Esophagus muscularis mucosa (tissue), 4 donors: ENCODE results near the gene CNTFR. TPM values are rescaled to one million over a fixed set of nuclear protein-coding genes. Genes with fewer than 3 reads are reported as not detected.
A peak's percentile ranks its signal among the peaks of the same experiment; 100 is the strongest.

Experiments
- DNase-seq: peaks from one replicate; pipeline ENCODE4 v3.0.0-alpha.2; 2017; ENCODE audit errors: extremely low spot score
- H3K27ac ChIP-seq, 4 donors: fragments of 200-600 bp; sonication (generic); replicated peaks in 1 of 4; 1 replicate in 3 of 4; 2 replicates in 1 of 4; pipeline ENCODE4 v1.5.1; 2016 to 2019; ENCODE audit warnings: mild to moderate bottlenecking in 1 of 4
- H3K27me3 ChIP-seq, 4 donors: fragments of 200-600 bp; sonication (generic); one replicate each; pipeline versions ENCODE4 v1.5.1 to v1.6.0; 2016 to 2019
- H3K36me3 ChIP-seq, 4 donors: fragments of 200-600 bp; sonication (generic); one replicate each; pipeline ENCODE4 v1.5.1; 2016 to 2019
- H3K4me1 ChIP-seq, 4 donors: fragments of 200-600 bp; sonication (generic); one replicate each; pipeline ENCODE4 v1.5.1; 2016 to 2019
- H3K4me3 ChIP-seq, 4 donors: fragments of 200-600 bp; sonication (generic); 1 replicate in 2 of 4; 2 replicates in 2 of 4; pipeline ENCODE4 v1.5.1; 2016 to 2019; ENCODE audit warnings: mild to moderate bottlenecking in 4 of 4, moderate library complexity in 1 of 4
- H3K9me3 ChIP-seq, 4 donors: fragments of 200-600 bp; sonication (generic); 1 replicate in 3 of 4; 2 replicates in 1 of 4; pipeline ENCODE4 v1.5.1; 2016 to 2019
- EP300 ChIP-seq: sonication (generic); formaldehyde crosslinking; IDR thresholded peaks from one replicate; pipeline ENCODE4 v1.6.1; 2017; ENCODE audit warnings: antibody characterized with exemption
- POLR2A ChIP-seq: fragments of 450-650 bp; IDR thresholded peaks from one replicate; pipeline ENCODE4 v1.6.1; 2017; ENCODE audit warnings: antibody characterized with exemption, moderate library complexity, mild to moderate bottlenecking, low read depth
- POLR2AphosphoS5 ChIP-seq, 2 donors: sonication (generic); formaldehyde crosslinking; IDR thresholded peaks; one replicate each; pipeline ENCODE4 v1.6.1; 2017; ENCODE audit warnings: antibody characterized with exemption in 2 of 2
- WGBS: methylation state at CpG from one replicate; pipeline ENCODE4 v1.1.5; 2018; 5-methylcytosine and 5-hydroxymethylcytosine counted together
- intact Hi-C: fragments of 100-400 bp; cut with DNase I; formaldehyde crosslinking; loops from one replicate; pipeline ENCODE4 v1.15.1; 2023
- total RNA-seq, 4 donors: library from RNA; depleted of rRNA; stranded (reverse); fragments of >200 nt; gene quantifications; one replicate each; pipeline versions ENCODE4 v1.1.0 to v1.2.1, GENCODE V29; 2016
- TF ChIP-seq, protein P1 (sequence below), 3 experiments: fragments of 200-600 bp in 2 of 3; fragments of 450-650 bp in 1 of 3; sonication (generic) in 2 of 3; IDR thresholded peaks; one replicate each; pipeline ENCODE4 v1.5.1; 2017 to 2019; ENCODE audit warnings: antibody characterized with exemption in 3 of 3, mild to moderate bottlenecking in 2 of 3, moderate library complexity in 1 of 3

CNTFR gene
- total RNA-seq, 4 donors from 2014 or later: 1.2 to 3.8 (median 2.7) TPM

DNA sequence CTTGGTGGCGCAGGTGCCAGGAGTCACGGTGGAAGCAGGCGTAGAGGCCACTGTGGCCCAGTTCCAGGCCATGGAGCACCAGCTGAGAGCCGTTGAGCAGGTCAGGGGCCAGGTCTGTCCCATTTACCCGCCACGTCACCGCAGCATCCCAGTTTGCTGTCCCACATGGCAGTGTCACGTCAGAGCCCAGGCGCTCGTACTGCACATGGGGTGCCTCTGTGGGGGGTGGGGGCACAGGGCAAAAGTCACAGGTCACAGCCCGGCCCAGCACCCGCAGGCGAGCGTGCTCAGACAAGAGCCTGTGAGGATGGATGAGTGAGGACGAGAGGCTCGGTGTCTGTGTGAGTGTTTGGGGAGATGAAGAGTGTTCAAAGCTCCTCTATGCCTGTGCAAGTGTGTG is 24.9 kb downstream of the CNTFR start:
- no peak overlapping the region for H3K27ac ChIP-seq
- no peak for TF ChIP-seq POLR2AphosphoS5 (IDR thresholded peaks at IDR 0.05)
- no peak for TF ChIP-seq POLR2A
- no peak for TF ChIP-seq EP300
- TF ChIP-seq, protein P1, sequence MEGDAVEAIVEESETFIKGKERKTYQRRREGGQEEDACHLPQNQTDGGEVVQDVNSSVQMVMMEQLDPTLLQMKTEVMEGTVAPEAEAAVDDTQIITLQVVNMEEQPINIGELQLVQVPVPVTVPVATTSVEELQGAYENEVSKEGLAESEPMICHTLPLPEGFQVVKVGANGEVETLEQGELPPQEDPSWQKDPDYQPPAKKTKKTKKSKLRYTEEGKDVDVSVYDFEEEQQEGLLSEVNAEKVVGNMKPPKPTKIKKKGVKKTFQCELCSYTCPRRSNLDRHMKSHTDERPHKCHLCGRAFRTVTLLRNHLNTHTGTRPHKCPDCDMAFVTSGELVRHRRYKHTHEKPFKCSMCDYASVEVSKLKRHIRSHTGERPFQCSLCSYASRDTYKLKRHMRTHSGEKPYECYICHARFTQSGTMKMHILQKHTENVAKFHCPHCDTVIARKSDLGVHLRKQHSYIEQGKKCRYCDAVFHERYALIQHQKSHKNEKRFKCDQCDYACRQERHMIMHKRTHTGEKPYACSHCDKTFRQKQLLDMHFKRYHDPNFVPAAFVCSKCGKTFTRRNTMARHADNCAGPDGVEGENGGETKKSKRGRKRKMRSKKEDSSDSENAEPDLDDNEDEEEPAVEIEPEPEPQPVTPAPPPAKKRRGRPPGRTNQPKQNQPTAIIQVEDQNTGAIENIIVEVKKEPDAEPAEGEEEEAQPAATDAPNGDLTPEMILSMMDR (IDR thresholded peaks at IDR 0.05): no peak
- no peak overlapping the region for H3K4me3 ChIP-seq
- H3K36me3 ChIP-seq: no peaks in the 10 kb centered on the region
- intact Hi-C loops: no loop called here
- H3K27me3 ChIP-seq: peaks cover 0 to 47% (median 2%) of the 10 kb centered on the region in 4 donors
- no peak for DNase-seq
- 77% methylated on average over 3 of the region's 16 CpGs for WGBS
- H3K4me1 ChIP-seq: peaks cover 4 to 13% (median 8%) of the 10 kb centered on the region in 4 donors
- H3K9me3 ChIP-seq: no peaks in the 10 kb centered on the region

DNA sequence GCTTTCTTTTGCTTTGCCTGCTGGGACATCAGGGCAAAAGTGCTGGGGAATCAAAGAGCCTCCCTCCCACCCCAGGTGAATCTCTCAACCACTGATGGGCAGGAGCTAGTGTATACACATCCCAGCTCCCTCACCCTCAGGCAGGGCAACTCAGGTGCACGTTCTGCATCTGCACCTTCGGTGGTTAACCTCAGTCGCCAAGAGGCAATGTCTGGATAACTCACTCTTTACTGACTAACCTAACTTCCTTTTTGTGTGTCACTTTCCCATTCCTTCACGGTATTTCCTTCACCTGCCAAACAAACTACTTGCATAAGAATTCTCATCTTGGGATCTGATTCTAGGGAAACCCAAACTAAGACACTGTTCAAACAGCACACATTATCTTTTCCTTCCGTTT is 26.3 kb downstream of the CNTFR start:
- Histone ChIP-seq H3K4me1 (peaks cover 9 to 22% (median 15%) of the 10 kb centered on the region in 4 donors), H3K36me3 (no peaks in the 10 kb centered on the region), H3K4me3 (no peak overlapping the region), H3K9me3 (no peaks in the 10 kb centered on the region), H3K27ac (no peak overlapping the region), H3K27me3 (peaks cover 0 to 60% (median 3%) of the 10 kb centered on the region in 4 donors)
- no peak for DNase-seq
- intact Hi-C loops: no loop called here
- no peak for TF ChIP-seq POLR2AphosphoS5 (IDR thresholded peaks at IDR 0.05)
- TF ChIP-seq EP300: no peak
- TF ChIP-seq, protein P1 (IDR thresholded peaks at IDR 0.05): no peak
- no peak for TF ChIP-seq POLR2A
- WGBS: 81% methylated on average over 5 of the region's 5 CpGs

DNA sequence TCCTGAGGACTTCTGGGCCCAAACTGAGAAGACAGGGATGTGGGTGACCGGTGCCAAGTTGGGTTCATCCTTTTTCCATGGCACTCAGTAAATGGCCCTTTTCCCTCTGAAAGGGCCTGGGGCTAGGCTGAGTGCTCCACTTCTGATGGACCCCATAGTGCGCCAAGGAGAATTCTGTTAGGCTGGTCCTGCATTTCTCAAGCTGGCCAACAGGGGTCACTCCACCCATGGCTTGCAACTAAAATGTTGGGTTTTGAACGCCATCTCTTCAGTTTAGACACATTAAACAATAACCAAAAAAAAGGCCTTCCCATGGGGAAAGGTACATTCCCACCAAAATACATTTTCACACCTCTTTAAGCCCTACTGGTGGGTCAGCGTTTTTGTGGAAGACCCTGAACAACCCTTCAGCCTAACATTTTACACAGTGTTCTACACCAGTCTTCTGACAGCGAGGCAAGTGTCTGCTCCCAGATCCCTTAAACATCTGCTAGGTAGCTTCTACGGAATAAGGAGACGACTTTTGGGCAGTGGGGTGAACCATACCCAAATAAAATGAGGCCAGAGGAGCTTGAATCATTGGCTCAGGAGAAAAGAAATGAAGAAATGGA is 27.3 kb downstream of the CNTFR start:
- H3K4me1 ChIP-seq: peaks cover 9 to 22% (median 15%) of the 10 kb centered on the region in 4 donors
- no peaks in the 10 kb centered on the region for H3K9me3 ChIP-seq
- DNase-seq: no peak
- TF ChIP-seq, protein P1 (IDR thresholded peaks at IDR 0.05): peak in 2 of 3 experiments; percentile 10 to 26
- no peak for TF ChIP-seq POLR2A
- H3K4me3 ChIP-seq: no peak overlapping the region
- H3K36me3 ChIP-seq: no peaks in the 10 kb centered on the region
- H3K27ac ChIP-seq: no peak overlapping the region
- 89% methylated on average over 7 of the region's 7 CpGs for WGBS
- H3K27me3 ChIP-seq: peaks cover 0 to 64% (median 3%) of the 10 kb centered on the region in 4 donors
- intact Hi-C loops: no loop called here

DNA sequence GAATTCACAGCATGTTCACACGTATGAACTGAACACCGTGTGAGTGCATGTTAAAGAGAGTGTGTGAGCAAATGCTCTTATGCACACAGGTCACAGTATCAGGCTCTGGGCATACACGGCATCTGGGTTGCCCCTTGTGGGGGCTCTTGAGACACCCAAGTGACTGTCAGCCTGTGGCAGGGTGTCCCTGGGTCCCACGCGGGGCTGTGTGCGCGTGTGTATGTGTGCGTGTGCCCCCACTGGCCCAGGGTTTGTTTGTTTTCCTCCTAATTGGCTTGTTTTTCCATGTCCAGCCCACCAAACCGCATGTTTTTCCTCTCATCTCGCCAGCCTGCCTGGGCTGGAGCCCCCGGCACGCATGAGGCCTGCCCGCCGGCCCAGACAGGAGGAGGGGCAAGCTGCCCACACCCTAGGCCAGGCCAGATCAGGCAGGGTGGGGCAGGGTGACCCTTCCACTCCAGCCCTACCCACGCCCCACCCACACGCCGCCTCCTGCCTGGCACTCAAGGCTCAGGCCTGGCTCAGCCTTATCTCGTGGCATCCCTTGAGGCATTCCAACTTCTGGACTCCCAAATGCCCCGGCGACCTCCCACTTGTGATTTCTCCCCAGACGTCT is 28.8 kb downstream of the CNTFR start:
- H3K36me3 ChIP-seq: no peaks in the 10 kb centered on the region
- intact Hi-C loops: no loop called here
- peaks cover 9 to 22% (median 15%) of the 10 kb centered on the region in 4 donors for H3K4me1 ChIP-seq
- no peak overlapping the region for H3K4me3 ChIP-seq
- no peaks in the 10 kb centered on the region for H3K9me3 ChIP-seq
- WGBS: 72% methylated on average over 18 of the region's 21 CpGs
- H3K27me3 ChIP-seq: peaks cover 0 to 60% (median 3%) of the 10 kb centered on the region in 4 donors
- TF ChIP-seq POLR2A: no peak
- TF ChIP-seq, protein P1 (IDR thresholded peaks at IDR 0.05): no peak
- no peak for TF ChIP-seq POLR2AphosphoS5 (IDR thresholded peaks at IDR 0.05)
- no peak for TF ChIP-seq EP300
- no peak for DNase-seq
- H3K27ac ChIP-seq: no peak overlapping the region
